SH-SY5Y (cell line): ENCODE results near the gene TTLL7.

Experiments
- GATA2 ChIP-seq: IDR thresholded peaks from 2 replicates; pipeline ENCODE4 v1.6.1; 2011; ENCODE audit warnings: mild to moderate bottlenecking, low read depth, low read length
- GATA3 ChIP-seq: IDR thresholded peaks from 2 replicates; pipeline ENCODE4 v1.6.1; 2011; ENCODE audit warnings: low read depth, mild to moderate bottlenecking, low read length, moderate library complexity

- no peak for TF ChIP-seq GATA2
- no peak for TF ChIP-seq GATA3
Measured at GRCh38 chr1:83919872-83920271, 79.1 kb downstream of the TTLL7 start.
